Hepatocyte (in vitro differentiated cells): ENCODE data around the gene FARP1.

Experiments used
- EZH2 ChIP-seq: fragments of 200-600 bp; sonication (generic); IDR thresholded peaks from 2 replicates; pipeline ENCODE4 v1.6.1; 2016; ENCODE audit warnings: antibody characterized with exemption, mild to moderate bottlenecking, borderline replicate concordance
- EZH2phosphoT487 ChIP-seq: fragments of 200-600 bp; sonication (generic); IDR thresholded peaks from one replicate; pipeline ENCODE4 v1.6.1; 2018; ENCODE audit warnings: antibody characterized with exemption, mild to moderate bottlenecking, low read depth, moderate library complexity; ENCODE audit not compliant: unreplicated experiment, severe bottlenecking
- TF ChIP-seq, protein P1 (sequence below): fragments of 200-600 bp; sonication (generic); IDR thresholded peaks from 2 replicates; pipeline ENCODE4 v1.5.1; 2016; ENCODE audit warnings: antibody characterized with exemption, mild to moderate bottlenecking; ENCODE audit not compliant: poor library complexity

DNA sequence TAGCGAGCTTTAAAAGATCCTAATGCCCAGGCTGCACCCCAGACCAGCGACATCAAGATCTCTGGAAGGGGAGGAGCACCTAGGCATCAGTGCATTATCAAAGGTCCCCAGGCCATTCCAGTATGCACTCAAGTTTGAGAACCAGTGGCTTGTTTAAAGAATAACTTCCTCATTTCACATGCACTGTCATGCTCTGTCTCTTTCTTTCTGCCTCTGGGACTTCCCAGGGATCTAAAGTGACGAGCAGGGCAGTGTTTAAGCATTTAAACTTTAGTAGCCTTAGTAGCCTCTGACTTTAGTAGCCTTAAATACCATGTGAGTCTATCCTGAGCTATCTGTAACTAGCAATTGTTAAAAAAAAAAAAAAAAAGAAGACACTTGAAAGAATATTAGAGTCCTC lies 8.9 kb upstream of the FARP1 start:
- TF ChIP-seq, protein P1, sequence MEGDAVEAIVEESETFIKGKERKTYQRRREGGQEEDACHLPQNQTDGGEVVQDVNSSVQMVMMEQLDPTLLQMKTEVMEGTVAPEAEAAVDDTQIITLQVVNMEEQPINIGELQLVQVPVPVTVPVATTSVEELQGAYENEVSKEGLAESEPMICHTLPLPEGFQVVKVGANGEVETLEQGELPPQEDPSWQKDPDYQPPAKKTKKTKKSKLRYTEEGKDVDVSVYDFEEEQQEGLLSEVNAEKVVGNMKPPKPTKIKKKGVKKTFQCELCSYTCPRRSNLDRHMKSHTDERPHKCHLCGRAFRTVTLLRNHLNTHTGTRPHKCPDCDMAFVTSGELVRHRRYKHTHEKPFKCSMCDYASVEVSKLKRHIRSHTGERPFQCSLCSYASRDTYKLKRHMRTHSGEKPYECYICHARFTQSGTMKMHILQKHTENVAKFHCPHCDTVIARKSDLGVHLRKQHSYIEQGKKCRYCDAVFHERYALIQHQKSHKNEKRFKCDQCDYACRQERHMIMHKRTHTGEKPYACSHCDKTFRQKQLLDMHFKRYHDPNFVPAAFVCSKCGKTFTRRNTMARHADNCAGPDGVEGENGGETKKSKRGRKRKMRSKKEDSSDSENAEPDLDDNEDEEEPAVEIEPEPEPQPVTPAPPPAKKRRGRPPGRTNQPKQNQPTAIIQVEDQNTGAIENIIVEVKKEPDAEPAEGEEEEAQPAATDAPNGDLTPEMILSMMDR, result no peak
- TF ChIP-seq EZH2 (no peak), EZH2phosphoT487 (no peak)
